OCI-LY7 (cell line): ENCODE measurements around the gene BMP4. TPM values are rescaled to one million over a fixed set of nuclear protein-coding genes. Genes with fewer than 3 reads are reported as not detected.

Experiments
- BruUV-seq: library from RNA; stranded (reverse); fragments of 400-500 nt; replicated peaks from 2 replicates; lab custom pipeline; 2021; lab: Mats Ljungman, UMichigan
- CTCF ChIA-PET: fragments of 300-600 bp; sonication (Branson Sonifier 250); formaldehyde crosslinking; loops from one replicate; lab custom pipeline; 2022; ENCODE audit warnings: antibody characterized with exemption; ENCODE audit not compliant: unreplicated experiment; lab: Charles Lee
- POLR2A ChIA-PET: fragments of 300-600 bp; sonication (Branson Sonifier 250); formaldehyde crosslinking; loops from one replicate; lab custom pipeline; 2022; ENCODE audit warnings: antibody characterized with exemption; lab: Charles Lee
- DNase-seq: peaks from one replicate; pipeline ENCODE4 v3.0.0-alpha.2; 2015; ENCODE audit warnings: low spot score
- H2AFZ ChIP-seq: fragments of 200-600 bp; sonication (generic), shearing (Covaris generic); 2 replicates; pipeline ENCODE4 v1.6.1; 2014; ENCODE audit warnings: mild to moderate bottlenecking, antibody characterized with exemption, low read length, moderate library complexity
- H3K27ac ChIP-seq: fragments of 200-600 bp; sonication (generic); 2 replicates; pipeline ENCODE4 v1.5.1; 2014; ENCODE audit warnings: mixed run types, low read depth, mild to moderate bottlenecking, moderate library complexity, low read length, inconsistent platforms; ENCODE audit not compliant: poor library complexity, severe bottlenecking
- H3K36me3 ChIP-seq: fragments of 200-600 bp; sonication (generic); 2 replicates; pipeline ENCODE4 v1.6.1; 2014; ENCODE audit warnings: mild to moderate bottlenecking, antibody characterized with exemption, low read length, moderate library complexity, mixed read lengths; ENCODE audit not compliant: insufficient read depth
- H3K4me1 ChIP-seq: fragments of 200-600 bp; sonication (generic); 2 replicates; pipeline ENCODE4 v1.5.1; 2014; ENCODE audit warnings: mild to moderate bottlenecking, low read length; ENCODE audit not compliant: insufficient read depth, poor library complexity, severe bottlenecking
- H3K4me2 ChIP-seq: fragments of 200-600 bp; sonication (generic); 2 replicates; pipeline ENCODE4 v1.6.1; 2014; ENCODE audit warnings: mild to moderate bottlenecking, low read length
- H3K4me3 ChIP-seq: fragments of 200-600 bp; sonication (generic); 2 replicates; pipeline ENCODE4 v1.5.1; 2014; ENCODE audit warnings: mild to moderate bottlenecking, low read depth, low read length; ENCODE audit not compliant: poor library complexity, severe bottlenecking
- H3K79me2 ChIP-seq: fragments of 200-600 bp; sonication (generic); 2 replicates; pipeline ENCODE4 v1.6.1; 2016; ENCODE audit warnings: low read depth, mild to moderate bottlenecking, low read length, moderate library complexity, mixed read lengths; ENCODE audit not compliant: insufficient read depth
- H3K9me2 ChIP-seq: fragments of 200-600 bp; sonication (generic); 2 replicates; pipeline ENCODE4 v1.6.1; 2016; ENCODE audit warnings: mild to moderate bottlenecking, low read length, mixed read lengths; ENCODE audit not compliant: insufficient read depth
- H3K9me3 ChIP-seq: fragments of 200-600 bp; sonication (generic); 2 replicates; pipeline ENCODE4 v1.6.1; 2014; ENCODE audit warnings: mild to moderate bottlenecking, mixed run types, low read length, mixed read lengths
- H4K20me1 ChIP-seq: fragments of 200-600 bp; sonication (generic); 2 replicates; pipeline ENCODE4 v1.6.1; 2014; ENCODE audit warnings: mild to moderate bottlenecking, antibody characterized with exemption, low read length, moderate library complexity, mixed read lengths; ENCODE audit not compliant: insufficient read depth
- CTCF ChIP-seq: fragments of 200-600 bp; sonication (generic); conservative IDR thresholded peaks from 2 replicates; pipeline ENCODE4 v1.5.1; 2014; ENCODE audit warnings: mild to moderate bottlenecking, antibody characterized with exemption, low read length, moderate library complexity, mixed read lengths
- EZH2phosphoT487 ChIP-seq: fragments of 200-600 bp; sonication (generic); IDR thresholded peaks from 2 replicates; pipeline ENCODE4 v1.6.1; 2018; ENCODE audit warnings: low read depth, borderline replicate concordance, mild to moderate bottlenecking, mixed run types, antibody characterized with exemption, low read length, moderate library complexity, mixed read lengths
- intact Hi-C: fragments of 100-400 bp; cut with micrococcal nuclease; formaldehyde crosslinking; loops from one replicate; pipeline ENCODE4 v1.10.0; 2022; ENCODE audit not compliant: unreplicated experiment
- total RNA-seq, 2 experiments: library from RNA; depleted of rRNA in 1 of 2; stranded (reverse); fragments of >200 nt in 1 of 2; shearing (Covaris generic) in 1 of 2; gene quantifications; 2 replicates each; pipeline ENCODE4 v1.2.3, GENCODE V29; 2014 to 2022

BMP4 gene
- total RNA-seq, 2 experiments from 2014 or later, result not detected

- no peaks in the 10 kb centered on the region for H3K79me2 ChIP-seq
- H2AFZ ChIP-seq, result no peak overlapping the region
Measured at GRCh38 chr14:53953002-53953827, 3.4 kb downstream of the BMP4 start.

GRCh38 chr14:53952533-53952932 is 4.1 kb downstream of the BMP4 start:
- no peak overlapping the region for H3K27ac ChIP-seq
- no peak for DNase-seq
- H2AFZ ChIP-seq, result no peak overlapping the region
- CTCF ChIA-PET, result no interaction called here
- TF ChIP-seq CTCF, result no peak
- no peak overlapping the region for H3K4me2 ChIP-seq
- no peaks in the 10 kb centered on the region for H3K36me3 ChIP-seq
- H4K20me1 ChIP-seq, result no peaks in the 10 kb centered on the region
- no peaks in the 10 kb centered on the region for H3K9me2 ChIP-seq
- BruUV-seq, result no TSS peak
- no peaks in the 10 kb centered on the region for H3K79me2 ChIP-seq
- POLR2A ChIA-PET, result no interaction called here
- no peaks in the 10 kb centered on the region for H3K4me1 ChIP-seq
- H3K4me3 ChIP-seq, result no peak overlapping the region
- H3K9me3 ChIP-seq, result no peaks in the 10 kb centered on the region
- intact Hi-C loops, result no loop called here

More at GRCh38 chr14:53953002-53953827, 3.4 kb downstream of the BMP4 start:
- Histone ChIP-seq H3K4me3 (no peak overlapping the region), H3K4me2 (no peak overlapping the region), H3K4me1 (no peaks in the 10 kb centered on the region), H3K9me2 (no peaks in the 10 kb centered on the region), H4K20me1 (no peaks in the 10 kb centered on the region), H3K27ac (no peak overlapping the region), H3K9me3 (no peaks in the 10 kb centered on the region), H3K36me3 (no peaks in the 10 kb centered on the region)
- DNase-seq, result no peak
- ChIA-PET CTCF (interaction anchor here (0.7 kb wide), 1 partner anchor 185 kb away, joined by 4 read pairs; no protein-coding TSS in a partner anchor), POLR2A (no interaction called here)
- BruUV-seq, result no TSS peak
- intact Hi-C loops, result no loop called here
- TF ChIP-seq CTCF, result no peak
- no peak for TF ChIP-seq EZH2phosphoT487

GRCh38 chr14:53951627-53952303 is 4.9 kb downstream of the BMP4 start:
- Histone ChIP-seq H3K79me2 (no peaks in the 10 kb centered on the region), H3K36me3 (no peaks in the 10 kb centered on the region), H2AFZ (no peak overlapping the region), H3K4me2 (no peak overlapping the region), H3K27ac (no peak overlapping the region), H3K9me2 (no peaks in the 10 kb centered on the region), H4K20me1 (no peaks in the 10 kb centered on the region), H3K4me3 (no peak overlapping the region), H3K9me3 (no peaks in the 10 kb centered on the region), H3K4me1 (no peaks in the 10 kb centered on the region)
- TF ChIP-seq EZH2phosphoT487 (no peak), CTCF (no peak)
- ChIA-PET CTCF (no interaction called here), POLR2A (no interaction called here)
- DNase-seq, result no peak
- intact Hi-C loops, result no loop called here
- no TSS peak for BruUV-seq
